OCI-LY1 (cell line): Measurements from ENCODE around the gene KLK4.

ENCODE experiments used
- H2AFZ ChIP-seq: fragments of 200-600 bp; sonication (generic), shearing (Covaris generic); 2 replicates; pipeline ENCODE4 v1.6.0; 2014; ENCODE audit warnings: antibody characterized with exemption, mild to moderate bottlenecking, low read length
- H3F3A ChIP-seq: fragments of 200-600 bp; sonication (generic), shearing (Covaris generic); 2 replicates; pipeline ENCODE4 v1.6.0; 2014; ENCODE audit warnings: mild to moderate bottlenecking, antibody characterized with exemption, low read length, moderate library complexity; ENCODE audit not compliant: insufficient read depth
- H3K27ac ChIP-seq: fragments of 200-600 bp; sonication (generic); 2 replicates; pipeline ENCODE4 v1.5.1; 2014; ENCODE audit warnings: low read length, mixed run types, mild to moderate bottlenecking, low read depth; ENCODE audit not compliant: poor library complexity, severe bottlenecking
- H3K27me3 ChIP-seq: fragments of 200-600 bp; sonication (generic); 2 replicates; pipeline ENCODE4 v1.6.0; 2014; ENCODE audit warnings: antibody characterized with exemption, mild to moderate bottlenecking, low read length, moderate library complexity; ENCODE audit not compliant: insufficient read depth
- H3K36me3 ChIP-seq: fragments of 200-600 bp; sonication (generic); 2 replicates; pipeline ENCODE4 v1.6.1; 2014; ENCODE audit warnings: mild to moderate bottlenecking, antibody characterized with exemption, low read length, moderate library complexity, mixed read lengths; ENCODE audit not compliant: insufficient read depth
- H3K4me1 ChIP-seq: fragments of 200-600 bp; sonication (generic); 2 replicates; pipeline ENCODE4 v1.5.1; 2014; ENCODE audit warnings: mild to moderate bottlenecking, low read length, moderate library complexity; ENCODE audit not compliant: insufficient read depth, severe bottlenecking
- H3K4me2 ChIP-seq: fragments of 200-600 bp; sonication (generic), shearing (Covaris generic); 2 replicates; pipeline ENCODE4 v1.6.1; 2014; ENCODE audit warnings: low read length
- H3K4me3 ChIP-seq: fragments of 200-600 bp; sonication (generic); 2 replicates; pipeline ENCODE4 v1.5.1; 2014; ENCODE audit warnings: low read length, low read depth, mild to moderate bottlenecking, mixed read lengths; ENCODE audit not compliant: poor library complexity, severe bottlenecking
- H3K79me2 ChIP-seq: fragments of 200-600 bp; shearing (Covaris generic); 2 replicates; pipeline ENCODE4 v1.6.1; 2016; ENCODE audit warnings: mixed run types, low read length, mixed read lengths; ENCODE audit not compliant: insufficient read depth
- H3K9ac ChIP-seq: fragments of 200-600 bp; sonication (generic), shearing (Covaris generic); 2 replicates; pipeline ENCODE4 v1.6.1; 2014; ENCODE audit warnings: mild to moderate bottlenecking, low read length, mixed read lengths
- H3K9me2 ChIP-seq: fragments of 200-600 bp; sonication (generic), shearing (Covaris generic); 2 replicates; pipeline ENCODE4 v1.6.1; 2014; ENCODE audit warnings: low read depth, mild to moderate bottlenecking, low read length, mixed read lengths
- H3K9me3 ChIP-seq: fragments of 200-600 bp; shearing (Covaris generic); 2 replicates; pipeline ENCODE4 v1.6.1; 2014; ENCODE audit warnings: low read length, mixed read lengths
- H4K20me1 ChIP-seq: fragments of 200-600 bp; sonication (generic), shearing (Covaris generic); 2 replicates; pipeline ENCODE4 v1.6.0; 2016; ENCODE audit warnings: mild to moderate bottlenecking, low read length; ENCODE audit not compliant: insufficient read depth
- EZH2 ChIP-seq: fragments of 200-600 bp; sonication (generic), shearing (Covaris generic); IDR thresholded peaks from 2 replicates; pipeline ENCODE4 v1.8.0; 2017; ENCODE audit warnings: borderline replicate concordance, mixed run types, mild to moderate bottlenecking, antibody characterized with exemption, low read length, moderate library complexity, mixed read lengths
- TF ChIP-seq, protein P1 (sequence below): fragments of 200-600 bp; sonication (generic), shearing (Covaris generic); IDR thresholded peaks from 2 replicates; pipeline ENCODE4 v1.5.1; 2017; ENCODE audit warnings: mild to moderate bottlenecking, antibody characterized with exemption, low read length, moderate library complexity, mixed read lengths

Gene KLK4

DNA sequence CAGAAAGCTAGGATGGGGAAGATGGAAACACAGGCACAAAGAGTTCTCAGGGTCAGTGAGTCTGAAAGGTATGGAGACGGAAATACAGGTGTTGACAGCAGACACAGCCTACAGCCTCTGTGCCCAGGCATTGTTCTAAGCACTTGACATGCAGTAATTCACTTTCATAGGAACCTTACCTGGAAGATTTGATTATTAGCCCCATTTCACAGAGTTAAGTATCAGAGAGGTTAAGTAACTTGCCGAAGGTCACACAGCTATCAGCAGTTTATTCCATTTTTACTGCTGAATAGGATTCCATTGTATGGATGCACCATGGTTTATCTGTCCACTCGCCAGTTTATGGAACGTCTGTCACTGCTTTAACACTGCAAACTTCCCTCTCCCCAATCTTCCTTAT lies 13.2 kb downstream of the KLK4 start:
- 0 out of 2 replicates have a peak, but pooled peaks cover 3% of the 10 kb centered on the region for H3K9me3 ChIP-seq
- H3K4me2 ChIP-seq: no peak overlapping the region

GRCh38 chr19:50897612-50898011 lies 13.6 kb downstream of the KLK4 start:
- no peaks in the 10 kb centered on the region for H3F3A ChIP-seq
- H4K20me1 ChIP-seq: no peaks in the 10 kb centered on the region
- H3K4me3 ChIP-seq: no peak overlapping the region
- TF ChIP-seq, protein P1, sequence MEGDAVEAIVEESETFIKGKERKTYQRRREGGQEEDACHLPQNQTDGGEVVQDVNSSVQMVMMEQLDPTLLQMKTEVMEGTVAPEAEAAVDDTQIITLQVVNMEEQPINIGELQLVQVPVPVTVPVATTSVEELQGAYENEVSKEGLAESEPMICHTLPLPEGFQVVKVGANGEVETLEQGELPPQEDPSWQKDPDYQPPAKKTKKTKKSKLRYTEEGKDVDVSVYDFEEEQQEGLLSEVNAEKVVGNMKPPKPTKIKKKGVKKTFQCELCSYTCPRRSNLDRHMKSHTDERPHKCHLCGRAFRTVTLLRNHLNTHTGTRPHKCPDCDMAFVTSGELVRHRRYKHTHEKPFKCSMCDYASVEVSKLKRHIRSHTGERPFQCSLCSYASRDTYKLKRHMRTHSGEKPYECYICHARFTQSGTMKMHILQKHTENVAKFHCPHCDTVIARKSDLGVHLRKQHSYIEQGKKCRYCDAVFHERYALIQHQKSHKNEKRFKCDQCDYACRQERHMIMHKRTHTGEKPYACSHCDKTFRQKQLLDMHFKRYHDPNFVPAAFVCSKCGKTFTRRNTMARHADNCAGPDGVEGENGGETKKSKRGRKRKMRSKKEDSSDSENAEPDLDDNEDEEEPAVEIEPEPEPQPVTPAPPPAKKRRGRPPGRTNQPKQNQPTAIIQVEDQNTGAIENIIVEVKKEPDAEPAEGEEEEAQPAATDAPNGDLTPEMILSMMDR: no peak
- TF ChIP-seq EZH2: no peak
- no peaks in the 10 kb centered on the region; the same call in 1 of the 2 replicates for H3K36me3 ChIP-seq
- no peaks in the 10 kb centered on the region for H3K9me2 ChIP-seq
- no peaks in the 10 kb centered on the region for H3K27me3 ChIP-seq
- no peak overlapping the region for H3K4me2 ChIP-seq
- no peak overlapping the region for H2AFZ ChIP-seq
- no peak overlapping the region for H3K9ac ChIP-seq
- H3K27ac ChIP-seq: no peak overlapping the region
- H3K4me1 ChIP-seq: no peaks in the 10 kb centered on the region
- no peaks in the 10 kb centered on the region for H3K79me2 ChIP-seq
- H3K9me3 ChIP-seq: 0 out of 2 replicates have a peak, but pooled peaks cover 3% of the 10 kb centered on the region

More for the DNA sequence above, 13.2 kb downstream of the KLK4 start:
- Histone ChIP-seq H2AFZ (no peak overlapping the region), H3K4me1 (no peaks in the 10 kb centered on the region), H3K9ac (no peak overlapping the region), H3K79me2 (no peaks in the 10 kb centered on the region), H3K36me3 (no peaks in the 10 kb centered on the region; the same call in 1 of the 2 replicates), H3K27ac (no peak overlapping the region), H4K20me1 (no peaks in the 10 kb centered on the region), H3F3A (no peaks in the 10 kb centered on the region), H3K9me2 (no peaks in the 10 kb centered on the region), H3K27me3 (no peaks in the 10 kb centered on the region), H3K4me3 (no peak overlapping the region)
- TF ChIP-seq EZH2: no peak
- TF ChIP-seq, protein P1: no peak

DNA sequence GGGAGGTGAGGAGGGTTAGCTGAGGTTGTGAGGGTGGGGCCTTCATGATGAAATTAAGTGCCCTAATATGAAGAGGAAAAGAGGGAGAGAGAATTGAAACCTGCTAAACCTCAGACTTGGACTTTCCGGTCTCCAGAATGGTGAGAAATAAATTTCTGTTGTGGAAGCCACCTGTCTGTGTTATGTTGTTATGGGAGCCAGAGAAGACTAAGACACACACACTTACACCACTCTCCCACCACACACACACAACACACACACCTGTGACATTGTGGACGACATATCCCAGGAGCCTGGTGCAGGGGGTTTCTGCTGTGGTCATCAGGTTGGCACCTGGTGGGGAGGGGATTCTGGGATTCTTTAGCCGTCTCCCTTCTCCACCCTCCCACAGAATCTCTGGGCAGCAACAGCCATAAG lies 14.0 kb downstream of the KLK4 start:
- Histone ChIP-seq H3K27ac (no peak overlapping the region), H2AFZ (no peak overlapping the region), H4K20me1 (no peaks in the 10 kb centered on the region), H3K27me3 (no peaks in the 10 kb centered on the region), H3K79me2 (no peaks in the 10 kb centered on the region), H3K4me1 (no peaks in the 10 kb centered on the region), H3K9ac (no peak overlapping the region), H3K9me2 (no peaks in the 10 kb centered on the region), H3K4me3 (no peak overlapping the region), H3F3A (no peaks in the 10 kb centered on the region), H3K36me3 (no peaks in the 10 kb centered on the region; the same call in 1 of the 2 replicates), H3K9me3 (0 out of 2 replicates have a peak, but pooled peaks cover 3% of the 10 kb centered on the region), H3K4me2 (no peak overlapping the region)
- TF ChIP-seq EZH2: no peak
- TF ChIP-seq, protein P1: no peak
